Measurements from ENCODE around the gene SBF2.
"Not testable (repeated sequence)": the region's sequence is repeated elsewhere in the genome, so short reads cannot be mapped to it uniquely, and the experiment has no call there.

SBF2 gene

GRCh38 chr11:9905960-9906791, 387.8 kb downstream of the SBF2 start:
- TF ChIP-seq CTCF (IDR thresholded peaks at IDR 0.05; ENCODE audit: borderline replicate concordance, control extremely low read depth, extremely low read depth, insufficient read depth, missing control alignments) = no peak
- in situ Hi-C loops (cut with MboI; ENCODE audit: low sequenced_read_pairs, unreplicated experiment) = no loop called here
- DNase-seq (ENCODE audit: low spot score) = no peak

- DNase-seq (ENCODE audit: low spot score) = no peak
- no peak for TF ChIP-seq CTCF (IDR thresholded peaks at IDR 0.05; ENCODE audit: borderline replicate concordance, control extremely low read depth, extremely low read depth, insufficient read depth, missing control alignments)
- in situ Hi-C loops (cut with MboI; ENCODE audit: low sequenced_read_pairs, unreplicated experiment) = no loop called here
Measured at GRCh38 chr11:9905501-9905951, 388.5 kb downstream of the SBF2 start.

- DNase-seq (ENCODE audit: low spot score) = no peak
- no peak for TF ChIP-seq CTCF (IDR thresholded peaks at IDR 0.05; ENCODE audit: borderline replicate concordance, control extremely low read depth, extremely low read depth, insufficient read depth, missing control alignments)
- in situ Hi-C loops (cut with MboI; ENCODE audit: low sequenced_read_pairs, unreplicated experiment) = no loop called here
Measured at GRCh38 chr11:9903579-9903978, 390.4 kb downstream of the SBF2 start.

- no peak for TF ChIP-seq CTCF (IDR thresholded peaks at IDR 0.05; ENCODE audit: borderline replicate concordance, control extremely low read depth, extremely low read depth, insufficient read depth, missing control alignments)
- in situ Hi-C loops (cut with MboI; ENCODE audit: low sequenced_read_pairs, unreplicated experiment) = no loop called here
Measured at GRCh38 chr11:9901943-9902342, 392.1 kb downstream of the SBF2 start.

GRCh38 chr11:9900253-9900652, 393.8 kb downstream of the SBF2 start:
- in situ Hi-C loops (cut with MboI; ENCODE audit: low sequenced_read_pairs, unreplicated experiment); DNase-seq (ENCODE audit: low spot score): not testable (repeated sequence)

More at GRCh38 chr11:9901943-9902342, 392.1 kb downstream of the SBF2 start:
- DNase-seq (ENCODE audit: low spot score) = no peak

GRCh38 chr11:9899676-9900075, 394.3 kb downstream of the SBF2 start:
- in situ Hi-C loops (cut with MboI; ENCODE audit: low sequenced_read_pairs, unreplicated experiment) = no loop called here

More at GRCh38 chr11:9899676-9900075, 394.3 kb downstream of the SBF2 start:
- TF ChIP-seq CTCF (IDR thresholded peaks at IDR 0.05; ENCODE audit: borderline replicate concordance, control extremely low read depth, extremely low read depth, insufficient read depth, missing control alignments) = no peak
- DNase-seq (ENCODE audit: low spot score) = no peak
